Measurements from ENCODE around the gene WDR83. TPM values are rescaled to one million over a fixed set of nuclear protein-coding genes. Genes with fewer than 3 reads are reported as not detected.
"Not testable (repeated sequence)": the region's sequence is repeated elsewhere in the genome, so short reads cannot be mapped to it uniquely, and the experiment has no call there.

The WDR83 gene
- polyA plus RNA-seq, 3 donors = 7.9 to 9.9 (median 8.5) TPM

DNA sequence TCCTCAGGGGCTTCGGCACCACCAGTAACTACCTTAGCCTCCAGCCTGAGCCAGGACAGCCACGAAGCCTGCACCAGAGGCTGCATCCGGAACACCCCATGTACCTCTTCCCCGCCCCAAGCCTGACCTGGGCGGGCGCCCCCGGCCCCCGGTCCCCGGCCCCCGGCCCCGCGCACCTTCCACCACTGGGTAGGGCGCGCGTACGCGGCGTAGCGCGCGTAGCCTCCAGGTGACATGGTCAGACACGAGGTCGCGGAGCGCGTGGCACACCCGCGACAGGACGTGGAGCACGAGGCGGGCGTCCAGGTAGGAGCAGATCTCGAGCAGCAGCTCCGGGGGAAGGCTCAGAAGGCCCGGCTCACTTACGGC lies 29.4 kb downstream of the WDR83 start:
- intact Hi-C loops (cut with micrococcal nuclease) = loop anchor here in 1 of 2 donors (1.0 kb wide), 1 partner anchor 27 kb away; a partner anchor contains a TSS
- no peaks in the 10 kb centered on the region for H4K20me1 ChIP-seq (ENCODE audit: insufficient read depth, low read length)
- Mint-ChIP-seq H3K4me3 (peak overlapping the region; percentile 82 to 93), H3K9me3 (no peaks in the 10 kb centered on the region), H3K27ac (peak overlapping the region in 5 of 7 donors; percentile 92 to 98 (median 97)), H3K4me1 (peaks cover 17% of the 10 kb centered on the region), H3K27me3 (ENCODE audit: low read depth in 3 of 3) (peaks cover 0 to 1% (median 0%) of the 10 kb centered on the region in 3 donors), H3K36me3 (peaks cover 11 to 18% of the 10 kb centered on the region in 2 donors)
- peaks cover 4 to 13% of the 10 kb centered on the region in 2 donors for H3K36me3 ChIP-seq (replicated peaks in 1 of 2; ENCODE audit: control insufficient read depth in 1 of 2, insufficient read depth in 2 of 2, low read length in 2 of 2)
- peak overlapping the region; percentile 97 for H2AFZ ChIP-seq (ENCODE audit: insufficient read depth, low read depth, low read length, poor library complexity, severe bottlenecking)
- H3K9me3 ChIP-seq (replicated peaks in 1 of 2; ENCODE audit: control insufficient read depth in 1 of 2, insufficient read depth in 1 of 2, low read length in 2 of 2) = no peaks in the 10 kb centered on the region
- peak overlapping the region; percentile 63 to 95 (median 84) for H3K4me3 ChIP-seq (replicated peaks in 1 of 3; ENCODE audit: low read depth in 2 of 3, low read length in 3 of 3)
- H3K27ac ChIP-seq (ENCODE audit: low read depth in 1 of 2, low read length in 2 of 2) = peak overlapping the region; percentile 90 to 95
- peak overlapping the region; percentile 68 for H3K9ac ChIP-seq (ENCODE audit: insufficient read depth, low read length, poor library complexity, severe bottlenecking)
- H3K27me3 ChIP-seq (ENCODE audit: control insufficient read depth in 2 of 2, insufficient read depth in 2 of 2, low read length in 2 of 2) = no peaks in the 10 kb centered on the region
- DNase-seq = no peak
- peak overlapping the region; percentile 99 for H3K4me2 ChIP-seq (replicated peaks; ENCODE audit: extremely low read depth, low read length, poor library complexity, severe bottlenecking)
- 3% methylated on average over 33 of the region's 36 CpGs for WGBS (ENCODE audit: insufficient coverage)
- no peak for TF ChIP-seq CTCF (IDR thresholded peaks at IDR 0.05)
- H3K4me1 ChIP-seq (ENCODE audit: control insufficient read depth in 1 of 2, insufficient read depth in 2 of 2, low read length in 2 of 2) = peaks cover 29 to 32% of the 10 kb centered on the region in 2 donors
- no peaks in the 10 kb centered on the region for H3K79me2 ChIP-seq (ENCODE audit: insufficient read depth, low read length)

DNA sequence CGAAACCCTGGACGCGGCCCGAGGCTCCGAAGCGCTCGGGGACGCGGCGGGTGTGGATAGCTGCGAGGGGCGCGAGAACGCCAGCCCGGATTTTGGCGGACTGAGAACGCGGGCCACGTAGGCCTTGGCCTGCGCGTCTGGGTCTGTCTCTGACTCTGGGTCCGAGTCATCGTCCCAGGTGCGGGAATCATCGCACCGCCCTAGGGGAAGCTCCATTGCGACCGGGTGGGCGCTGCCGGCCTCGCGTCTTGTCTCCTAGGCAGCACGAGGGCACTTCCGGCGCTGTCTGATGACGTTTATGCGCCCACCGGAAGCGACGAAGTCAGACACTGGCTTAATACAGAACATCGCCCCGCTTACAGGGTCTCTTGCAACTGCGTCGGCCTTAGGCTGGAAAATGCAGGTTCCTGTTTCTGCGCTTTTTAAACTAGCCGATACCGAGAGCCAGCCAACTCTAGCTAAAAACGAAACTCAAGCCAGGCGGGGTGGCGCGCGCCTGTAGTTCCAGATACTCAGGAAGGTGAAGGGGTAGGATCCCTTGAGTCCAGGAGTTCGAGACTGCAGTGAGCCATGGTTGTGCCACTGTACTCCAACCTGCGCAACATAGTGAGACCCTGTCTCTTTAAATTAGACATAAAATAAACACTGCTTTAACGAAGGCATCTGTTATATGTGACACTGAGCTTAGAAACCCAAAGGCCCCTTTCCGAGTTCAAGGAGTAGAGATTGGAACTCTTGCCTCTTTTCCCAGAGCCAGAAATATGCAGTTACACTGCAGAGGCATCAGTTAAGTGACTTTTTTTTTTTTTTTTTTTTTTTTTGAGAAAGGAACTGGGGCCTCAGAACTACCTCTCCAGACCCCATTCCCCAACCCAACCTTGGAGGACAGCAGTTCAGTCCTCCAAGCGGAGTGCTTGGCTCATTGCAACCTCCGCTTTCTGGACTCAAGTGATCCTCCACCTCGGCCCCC lies 30.0 kb downstream of the WDR83 start, which contains the start of gene FBXW9:
Gene FBXW9 (minus strand): TSS at position 266 of the 970 bp plus-strand sequence. CDS start 50 bp downstream, at position 216.
- H3K27me3 ChIP-seq (ENCODE audit: control insufficient read depth in 2 of 2, insufficient read depth in 2 of 2, low read length in 2 of 2) = no peaks in the 10 kb centered on the region
- peaks cover 29 to 32% of the 10 kb centered on the region in 2 donors for H3K4me1 ChIP-seq (ENCODE audit: control insufficient read depth in 1 of 2, insufficient read depth in 2 of 2, low read length in 2 of 2)
- peak within 1 kb of the TSS; percentile 68 for H3K9ac ChIP-seq (ENCODE audit: insufficient read depth, low read length, poor library complexity, severe bottlenecking)
- H3K79me2 ChIP-seq (ENCODE audit: insufficient read depth, low read length) = no peaks in the 10 kb centered on the region
- Mint-ChIP-seq H3K27ac (peak within 1 kb of the TSS; percentile 92 to 98 (median 96)), H3K36me3 (peaks cover 16 to 24% of the 10 kb centered on the region in 2 donors), H3K4me3 (peak within 1 kb of the TSS; percentile 82 to 93), H3K9me3 (no peaks in the 10 kb centered on the region), H3K4me1 (peaks cover 17% of the 10 kb centered on the region), H3K27me3 (ENCODE audit: low read depth in 3 of 3) (no peaks in the 10 kb centered on the region)
- H3K36me3 ChIP-seq (replicated peaks in 1 of 2; ENCODE audit: control insufficient read depth in 1 of 2, insufficient read depth in 2 of 2, low read length in 2 of 2) = peaks cover 11 to 20% of the 10 kb centered on the region in 2 donors
- peak within 1 kb of the TSS; percentile 63 to 95 (median 84) for H3K4me3 ChIP-seq (replicated peaks in 1 of 3; ENCODE audit: low read depth in 2 of 3, low read length in 3 of 3)
- H2AFZ ChIP-seq (ENCODE audit: insufficient read depth, low read depth, low read length, poor library complexity, severe bottlenecking) = peak within 1 kb of the TSS; percentile 97
- intact Hi-C loops (cut with micrococcal nuclease) = loop anchor here in 1 of 2 donors (1.0 kb wide), 1 partner anchor 27 kb away; a partner anchor contains a TSS
- peak within 1 kb of the TSS; percentile 90 to 95 for H3K27ac ChIP-seq (ENCODE audit: low read depth in 1 of 2, low read length in 2 of 2)
- peak within 1 kb of the TSS; percentile 99 for H3K4me2 ChIP-seq (replicated peaks; ENCODE audit: extremely low read depth, low read length, poor library complexity, severe bottlenecking)
- no peaks in the 10 kb centered on the region for H4K20me1 ChIP-seq (ENCODE audit: insufficient read depth, low read length)
- WGBS (ENCODE audit: insufficient coverage) = 6% methylated on average over 48 of the region's 59 CpGs
- H3K9me3 ChIP-seq (replicated peaks in 1 of 2; ENCODE audit: control insufficient read depth in 1 of 2, insufficient read depth in 1 of 2, low read length in 2 of 2) = no peaks in the 10 kb centered on the region
- DNase-seq = peak; percentile 98
- TF ChIP-seq CTCF (IDR thresholded peaks at IDR 0.05) = no peak

DNA sequence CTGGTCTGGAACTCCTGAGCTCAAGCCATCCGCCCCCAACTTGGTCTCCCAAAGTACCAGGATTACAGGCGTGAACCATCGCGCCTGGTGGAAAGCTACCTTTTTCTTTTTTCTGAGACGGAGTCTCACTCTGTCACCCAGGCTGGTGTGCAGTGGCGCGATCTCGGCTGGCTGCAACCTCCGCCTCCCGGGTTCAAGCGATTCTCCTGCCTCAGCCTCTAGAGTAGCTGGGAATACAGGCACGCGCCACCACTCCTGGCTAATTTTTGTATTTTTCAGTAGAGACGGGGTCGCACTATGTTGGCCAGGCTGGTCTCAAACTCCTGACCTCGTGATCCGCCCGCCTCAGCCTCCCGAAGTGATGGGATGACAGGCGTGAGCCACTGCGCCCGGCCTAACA lies 30.8 kb downstream of the WDR83 start:
- intact Hi-C loops (cut with micrococcal nuclease); DNase-seq; H3K27me3 Mint-ChIP-seq (ENCODE audit: low read depth in 3 of 3); H3K9me3 Mint-ChIP-seq; H3K27me3 ChIP-seq (ENCODE audit: control insufficient read depth in 2 of 2, insufficient read depth in 2 of 2, low read length in 2 of 2); H3K79me2 ChIP-seq (ENCODE audit: insufficient read depth, low read length); H3K9me3 ChIP-seq (replicated peaks in 1 of 2; ENCODE audit: control insufficient read depth in 1 of 2, insufficient read depth in 1 of 2, low read length in 2 of 2); H4K20me1 ChIP-seq (ENCODE audit: insufficient read depth, low read length): not testable (repeated sequence)
- peaks cover 17% of the 10 kb centered on the region for H3K4me1 Mint-ChIP-seq
- peaks cover 19 to 32% of the 10 kb centered on the region in 2 donors for H3K36me3 Mint-ChIP-seq
- H3K27ac Mint-ChIP-seq = peak overlapping the region; percentile 92 to 98 (median 96)
- peak overlapping the region in 1 of 2 donors; percentile 82 for H3K4me3 Mint-ChIP-seq
- Histone ChIP-seq H3K36me3 (replicated peaks in 1 of 2; ENCODE audit: control insufficient read depth in 1 of 2, insufficient read depth in 2 of 2, low read length in 2 of 2) (peaks cover 16 to 28% of the 10 kb centered on the region in 2 donors), H3K4me3 (replicated peaks in 1 of 3; ENCODE audit: low read depth in 2 of 3, low read length in 3 of 3) (peak overlapping the region in 1 of 3 experiments; percentile 95), H3K27ac (ENCODE audit: low read depth in 1 of 2, low read length in 2 of 2) (peak overlapping the region; percentile 90 to 95), H3K4me1 (ENCODE audit: control insufficient read depth in 1 of 2, insufficient read depth in 2 of 2, low read length in 2 of 2) (peaks cover 29 to 32% of the 10 kb centered on the region in 2 donors), H3K9ac (ENCODE audit: insufficient read depth, low read length, poor library complexity, severe bottlenecking) (peak overlapping the region; percentile 68), H3K4me2 (replicated peaks; ENCODE audit: extremely low read depth, low read length, poor library complexity, severe bottlenecking) (peak overlapping the region; percentile 99), H2AFZ (ENCODE audit: insufficient read depth, low read depth, low read length, poor library complexity, severe bottlenecking) (peak overlapping the region; percentile 97)
- WGBS (ENCODE audit: insufficient coverage) = 98% methylated on average over 16 of the region's 22 CpGs
